ENCODE measurements around the gene CASQ1. TPM values are rescaled to one million over a fixed set of nuclear protein-coding genes. Genes with fewer than 3 reads are reported as not detected.

Gene CASQ1
- total and polyA plus RNA-seq, 2 donors (not counting 1 experiment from before 2014, with no cell fraction given): not detected

DNA sequence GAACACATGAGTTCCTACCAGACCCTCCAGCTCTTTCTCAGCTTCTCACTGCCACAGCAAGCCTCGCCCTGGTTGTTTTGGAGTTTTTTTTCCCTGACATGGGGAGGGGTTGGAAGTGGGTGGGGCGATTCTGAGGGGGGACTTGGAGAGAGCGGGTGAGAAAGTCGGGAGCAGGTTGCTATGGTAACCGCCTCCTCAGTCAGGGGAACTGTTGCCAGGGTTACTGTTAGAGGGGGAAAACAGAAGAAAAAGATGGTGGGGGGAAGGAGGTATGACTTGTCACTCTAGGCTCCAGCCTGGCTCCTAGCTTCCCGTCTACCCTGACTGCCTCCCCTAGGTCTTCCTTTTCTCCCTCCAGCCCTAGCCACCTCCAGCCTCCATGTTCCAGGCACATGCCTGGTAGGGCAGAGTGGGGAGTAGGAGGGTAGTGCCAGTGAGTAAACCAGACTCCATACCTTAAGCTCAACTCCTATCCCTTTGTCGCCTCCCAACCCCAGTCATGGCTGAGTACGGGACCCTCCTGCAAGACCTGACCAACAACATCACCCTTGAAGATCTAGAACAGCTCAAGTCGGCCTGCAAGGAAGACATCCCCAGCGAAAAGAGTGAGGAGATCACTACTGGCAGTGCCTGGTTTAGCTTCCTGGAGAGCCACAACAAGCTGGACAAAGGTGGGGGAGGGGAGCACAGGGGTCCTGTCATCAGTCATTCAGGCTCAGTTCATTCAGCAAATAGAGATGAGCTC, 20.8 kb downstream of the CASQ1 start:
- Mint-ChIP-seq H3K27me3 (no peaks in the 10 kb centered on the region), H3K9me3 (ENCODE audit: insufficient read depth) (no peaks in the 10 kb centered on the region), H3K27ac (peak overlapping the region; percentile 23), H3K4me3 (no peak overlapping the region), H3K4me1 (peaks cover 37% of the 10 kb centered on the region)
- DNase-seq: no peak
- H3K4me2 ChIP-seq (replicated peaks; ENCODE audit: low read depth, low read length, poor library complexity, severe bottlenecking): no peak overlapping the region
- H3K27ac ChIP-seq (ENCODE audit: low read length in 2 of 2): peak overlapping the region in 1 of 2 donors; percentile 4
- no peak overlapping the region for H3K9ac ChIP-seq (ENCODE audit: low read length)
- H3K27me3 ChIP-seq (replicated peaks in 1 of 4; ENCODE audit: control extremely low read depth in 1 of 4, control insufficient read depth in 3 of 4, insufficient read depth in 4 of 4, low read length in 3 of 4): no peaks in the 10 kb centered on the region
- ChIA-PET POLR2A (interaction anchor here (0.9 kb wide), 1 partner anchor 18 kb away, joined by 3 read pairs; no protein-coding TSS in a partner anchor), CTCF (interaction anchor here (1.3 to 2.9 kb wide), 4 partner anchors 9 to 80 kb away, joined by 5 to 11 read pairs (median 8); no protein-coding TSS in a partner anchor)
- H4K20me1 ChIP-seq (ENCODE audit: control insufficient read depth, insufficient read depth, low read length, poor library complexity, severe bottlenecking): no peaks in the 10 kb centered on the region
- no peak overlapping the region for H2AFZ ChIP-seq (ENCODE audit: insufficient read depth, low read depth, low read length, poor library complexity, severe bottlenecking)
- peaks cover 23 to 73% of the 10 kb centered on the region in 2 experiments for H3K36me3 ChIP-seq (replicated peaks in 1 of 2; ENCODE audit: control extremely low read depth in 1 of 2, control insufficient read depth in 1 of 2, extremely low read depth in 1 of 2, insufficient read depth in 2 of 2, low read length in 1 of 2)
- no peak for ATAC-seq (ENCODE audit: low read depth)
- H3K4me1 ChIP-seq (ENCODE audit: control insufficient read depth in 2 of 2, insufficient read depth in 2 of 2, low read length in 2 of 2): peaks cover 10 to 14% of the 10 kb centered on the region in 2 donors
- peaks cover 9% of the 10 kb centered on the region for H3K79me2 ChIP-seq (ENCODE audit: control insufficient read depth, insufficient read depth, low read length)
- no peaks in the 10 kb centered on the region for H3K9me3 ChIP-seq (ENCODE audit: control extremely low read depth in 1 of 3, control insufficient read depth in 2 of 3, insufficient read depth in 1 of 3, low read length in 2 of 3)
- intact Hi-C loops (cut with micrococcal nuclease): no loop called here
- WGBS (ENCODE audit: insufficient coverage): 98% methylated on average over 9 of the region's 10 CpGs
- H3K4me3 ChIP-seq (ENCODE audit: control extremely low read depth in 1 of 5, extremely low read depth in 1 of 5, insufficient read depth in 1 of 5, low read depth in 2 of 5, low read length in 4 of 5): no peak overlapping the region
- TF ChIP-seq EZH2 (IDR thresholded peaks at IDR 0.05; ENCODE audit: borderline replicate concordance, insufficient read depth, low read depth, low read length, poor library complexity, severe bottlenecking): no peak
- TF ChIP-seq, protein P1, sequence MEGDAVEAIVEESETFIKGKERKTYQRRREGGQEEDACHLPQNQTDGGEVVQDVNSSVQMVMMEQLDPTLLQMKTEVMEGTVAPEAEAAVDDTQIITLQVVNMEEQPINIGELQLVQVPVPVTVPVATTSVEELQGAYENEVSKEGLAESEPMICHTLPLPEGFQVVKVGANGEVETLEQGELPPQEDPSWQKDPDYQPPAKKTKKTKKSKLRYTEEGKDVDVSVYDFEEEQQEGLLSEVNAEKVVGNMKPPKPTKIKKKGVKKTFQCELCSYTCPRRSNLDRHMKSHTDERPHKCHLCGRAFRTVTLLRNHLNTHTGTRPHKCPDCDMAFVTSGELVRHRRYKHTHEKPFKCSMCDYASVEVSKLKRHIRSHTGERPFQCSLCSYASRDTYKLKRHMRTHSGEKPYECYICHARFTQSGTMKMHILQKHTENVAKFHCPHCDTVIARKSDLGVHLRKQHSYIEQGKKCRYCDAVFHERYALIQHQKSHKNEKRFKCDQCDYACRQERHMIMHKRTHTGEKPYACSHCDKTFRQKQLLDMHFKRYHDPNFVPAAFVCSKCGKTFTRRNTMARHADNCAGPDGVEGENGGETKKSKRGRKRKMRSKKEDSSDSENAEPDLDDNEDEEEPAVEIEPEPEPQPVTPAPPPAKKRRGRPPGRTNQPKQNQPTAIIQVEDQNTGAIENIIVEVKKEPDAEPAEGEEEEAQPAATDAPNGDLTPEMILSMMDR (IDR thresholded peaks at IDR 0.05): no peak

DNA sequence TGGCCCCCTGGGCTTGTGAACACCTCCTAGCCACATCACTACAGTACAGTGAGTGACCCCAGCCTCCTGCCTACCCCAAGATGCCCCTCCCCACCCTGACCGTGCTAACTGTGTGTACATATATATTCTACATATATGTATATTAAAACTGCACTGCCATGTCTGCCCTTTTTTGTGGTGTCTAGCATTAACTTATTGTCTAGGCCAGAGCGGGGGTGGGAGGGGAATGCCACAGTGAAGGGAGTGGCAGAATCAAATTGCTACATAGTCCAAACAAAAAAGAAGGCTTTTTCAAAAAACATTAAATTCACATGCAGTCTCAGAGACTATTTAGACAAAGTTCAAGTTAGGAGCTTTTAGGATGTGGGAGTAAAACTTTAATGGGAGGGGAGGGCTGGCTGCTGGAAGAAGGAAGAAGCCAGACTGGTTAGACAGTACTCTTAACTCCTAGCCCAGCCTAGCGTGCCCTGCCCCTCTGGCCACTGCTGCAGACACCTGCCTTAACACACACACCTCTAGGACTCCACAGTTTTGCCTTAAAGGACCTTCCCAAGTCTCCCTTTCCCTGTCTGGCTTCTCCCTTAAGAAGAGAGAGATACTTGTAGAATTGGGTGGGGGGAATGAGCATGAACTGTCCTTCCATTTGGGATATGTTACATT, 24.2 kb downstream of the CASQ1 start:
- CTCF ChIA-PET: no interaction called here
- H3K27ac Mint-ChIP-seq: no peak overlapping the region

More for the DNA sequence above, 24.2 kb downstream of the CASQ1 start:
- Histone ChIP-seq H3K4me2 (replicated peaks; ENCODE audit: low read depth, low read length, poor library complexity, severe bottlenecking) (no peak overlapping the region), H3K79me2 (ENCODE audit: control insufficient read depth, insufficient read depth, low read length) (no peaks in the 10 kb centered on the region), H3K36me3 (replicated peaks in 1 of 2; ENCODE audit: control extremely low read depth in 1 of 2, control insufficient read depth in 1 of 2, extremely low read depth in 1 of 2, insufficient read depth in 2 of 2, low read length in 1 of 2) (peaks cover 24 to 88% of the 10 kb centered on the region in 2 experiments), H3K9ac (ENCODE audit: low read length) (no peak overlapping the region), H3K27ac (ENCODE audit: low read length in 2 of 2) (no peak overlapping the region), H4K20me1 (ENCODE audit: control insufficient read depth, insufficient read depth, low read length, poor library complexity, severe bottlenecking) (no peaks in the 10 kb centered on the region), H3K4me3 (ENCODE audit: control extremely low read depth in 1 of 5, extremely low read depth in 1 of 5, insufficient read depth in 1 of 5, low read depth in 2 of 5, low read length in 4 of 5) (no peak overlapping the region), H3K27me3 (replicated peaks in 1 of 4; ENCODE audit: control extremely low read depth in 1 of 4, control insufficient read depth in 3 of 4, insufficient read depth in 4 of 4, low read length in 3 of 4) (no peaks in the 10 kb centered on the region), H3K4me1 (ENCODE audit: control insufficient read depth in 2 of 2, insufficient read depth in 2 of 2, low read length in 2 of 2) (no peaks in the 10 kb centered on the region), H2AFZ (ENCODE audit: insufficient read depth, low read depth, low read length, poor library complexity, severe bottlenecking) (no peak overlapping the region), H3K9me3 (ENCODE audit: control extremely low read depth in 1 of 3, control insufficient read depth in 2 of 3, insufficient read depth in 1 of 3, low read length in 2 of 3) (no peaks in the 10 kb centered on the region)
- POLR2A ChIA-PET: no interaction called here
- DNase-seq (no peak), ATAC-seq (ENCODE audit: low read depth) (no peak)
- TF ChIP-seq, protein P1 (IDR thresholded peaks at IDR 0.05): no peak
- no peak for TF ChIP-seq EZH2 (IDR thresholded peaks at IDR 0.05; ENCODE audit: borderline replicate concordance, insufficient read depth, low read depth, low read length, poor library complexity, severe bottlenecking)
- H3K27me3 Mint-ChIP-seq: no peaks in the 10 kb centered on the region
- peaks cover 4% of the 10 kb centered on the region for H3K4me1 Mint-ChIP-seq
- no peaks in the 10 kb centered on the region for H3K9me3 Mint-ChIP-seq (ENCODE audit: insufficient read depth)
- intact Hi-C loops (cut with micrococcal nuclease): no loop called here
- no CpG with 5 or more reads among the region's 3 CpGs for WGBS (ENCODE audit: insufficient coverage)
- H3K4me3 Mint-ChIP-seq: no peak overlapping the region

Data from B cell (primary cell).